Measurements from ENCODE around the gene RTN4RL2. TPM values are rescaled to one million over a fixed set of nuclear protein-coding genes. Genes with fewer than 3 reads are reported as not detected.

The RTN4RL2 gene
- total RNA-seq, 1 donor from 2014 or later: 0.81 TPM

DNA sequence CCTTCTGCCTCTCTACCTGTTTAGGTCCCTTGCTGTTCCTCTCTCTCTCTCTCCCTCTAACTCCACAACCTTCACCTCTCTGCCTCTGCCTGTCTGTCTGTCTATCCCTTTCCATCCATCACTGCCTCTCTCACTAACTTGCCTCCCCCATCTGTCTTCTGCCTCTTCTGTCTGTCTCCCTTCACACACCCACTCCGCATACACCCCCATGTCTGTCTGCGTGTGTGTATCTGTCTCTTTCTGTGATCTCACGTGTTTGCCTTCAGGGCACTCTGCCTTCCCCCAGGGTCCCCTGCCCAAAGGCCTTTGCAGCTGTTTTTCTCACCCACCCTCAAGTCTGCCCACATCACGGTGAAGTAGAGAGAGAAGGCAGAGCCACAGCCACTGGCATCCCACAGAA is 7.9 kb downstream of the RTN4RL2 start:
- TF ChIP-seq, protein P1, sequence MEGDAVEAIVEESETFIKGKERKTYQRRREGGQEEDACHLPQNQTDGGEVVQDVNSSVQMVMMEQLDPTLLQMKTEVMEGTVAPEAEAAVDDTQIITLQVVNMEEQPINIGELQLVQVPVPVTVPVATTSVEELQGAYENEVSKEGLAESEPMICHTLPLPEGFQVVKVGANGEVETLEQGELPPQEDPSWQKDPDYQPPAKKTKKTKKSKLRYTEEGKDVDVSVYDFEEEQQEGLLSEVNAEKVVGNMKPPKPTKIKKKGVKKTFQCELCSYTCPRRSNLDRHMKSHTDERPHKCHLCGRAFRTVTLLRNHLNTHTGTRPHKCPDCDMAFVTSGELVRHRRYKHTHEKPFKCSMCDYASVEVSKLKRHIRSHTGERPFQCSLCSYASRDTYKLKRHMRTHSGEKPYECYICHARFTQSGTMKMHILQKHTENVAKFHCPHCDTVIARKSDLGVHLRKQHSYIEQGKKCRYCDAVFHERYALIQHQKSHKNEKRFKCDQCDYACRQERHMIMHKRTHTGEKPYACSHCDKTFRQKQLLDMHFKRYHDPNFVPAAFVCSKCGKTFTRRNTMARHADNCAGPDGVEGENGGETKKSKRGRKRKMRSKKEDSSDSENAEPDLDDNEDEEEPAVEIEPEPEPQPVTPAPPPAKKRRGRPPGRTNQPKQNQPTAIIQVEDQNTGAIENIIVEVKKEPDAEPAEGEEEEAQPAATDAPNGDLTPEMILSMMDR (IDR thresholded peaks at IDR 0.05): no peak
- Mint-ChIP-seq H3K27ac (ENCODE audit: unreplicated experiment) (no peak overlapping the region), H3K4me3 (ENCODE audit: unreplicated experiment) (no peak overlapping the region), H3K4me1 (ENCODE audit: unreplicated experiment) (peaks cover 3% of the 10 kb centered on the region), H3K36me3 (ENCODE audit: unreplicated experiment) (no peaks in the 10 kb centered on the region), H3K27me3 (ENCODE audit: unreplicated experiment) (peaks cover 28% of the 10 kb centered on the region), H3K9me3 (ENCODE audit: unreplicated experiment) (no peaks in the 10 kb centered on the region)
- DNase-seq (ENCODE audit: extremely low spot score, unreplicated experiment): no peak

DNA sequence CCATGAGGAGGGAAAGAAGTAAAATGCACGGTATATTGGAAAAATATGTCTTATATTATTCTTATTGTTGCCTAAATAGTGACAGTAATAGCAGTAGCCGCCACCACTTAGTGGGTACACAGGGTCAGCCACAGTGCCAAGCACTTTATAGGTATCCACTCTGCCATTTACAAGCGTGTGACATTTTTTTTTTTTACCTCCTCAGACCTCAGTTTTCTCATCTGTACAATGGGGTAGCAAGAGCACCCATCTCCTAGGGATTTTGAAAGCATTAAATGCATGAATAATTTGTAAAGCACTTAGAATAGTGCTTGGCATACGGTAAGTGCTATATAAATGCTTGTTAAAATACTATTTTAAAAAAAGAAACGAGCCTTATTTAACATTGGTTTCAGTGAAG is 8.9 kb downstream of the RTN4RL2 start:
- Mint-ChIP-seq H3K27me3 (ENCODE audit: unreplicated experiment) (peaks cover 29% of the 10 kb centered on the region), H3K36me3 (ENCODE audit: unreplicated experiment) (no peaks in the 10 kb centered on the region), H3K9me3 (ENCODE audit: unreplicated experiment) (no peaks in the 10 kb centered on the region), H3K4me1 (ENCODE audit: unreplicated experiment) (no peaks in the 10 kb centered on the region), H3K27ac (ENCODE audit: unreplicated experiment) (no peak overlapping the region), H3K4me3 (ENCODE audit: unreplicated experiment) (no peak overlapping the region)
- TF ChIP-seq, protein P1 (IDR thresholded peaks at IDR 0.05): no peak
- no peak for DNase-seq (ENCODE audit: extremely low spot score, unreplicated experiment)

DNA sequence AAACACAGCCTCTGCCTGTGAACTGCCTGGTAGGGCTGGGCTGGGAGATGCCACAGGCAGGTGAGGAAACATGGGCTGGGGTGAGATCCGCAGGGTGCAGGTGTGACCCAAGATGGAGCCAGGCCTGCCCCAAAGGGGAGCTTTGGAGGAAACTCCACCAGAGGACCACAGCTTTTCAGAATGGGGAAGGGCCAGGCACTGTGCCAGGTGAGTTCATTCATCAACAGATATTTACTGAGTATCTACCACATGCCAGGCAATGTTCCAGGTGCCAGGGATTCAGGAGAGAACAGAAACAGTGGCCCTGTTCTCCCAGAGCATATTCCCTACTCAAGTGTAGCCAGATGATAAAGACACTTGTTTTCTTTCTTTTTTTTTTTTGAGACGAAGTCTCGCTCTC is 11.2 kb downstream of the RTN4RL2 start:
- Mint-ChIP-seq H3K36me3 (ENCODE audit: unreplicated experiment) (no peaks in the 10 kb centered on the region), H3K27me3 (ENCODE audit: unreplicated experiment) (peaks cover 45% of the 10 kb centered on the region), H3K9me3 (ENCODE audit: unreplicated experiment) (no peaks in the 10 kb centered on the region), H3K27ac (ENCODE audit: unreplicated experiment) (no peak overlapping the region), H3K4me1 (ENCODE audit: unreplicated experiment) (peaks cover 2% of the 10 kb centered on the region), H3K4me3 (ENCODE audit: unreplicated experiment) (no peak overlapping the region)
- DNase-seq (ENCODE audit: extremely low spot score, unreplicated experiment): no peak
- TF ChIP-seq, protein P1 (IDR thresholded peaks at IDR 0.05): no peak

DNA sequence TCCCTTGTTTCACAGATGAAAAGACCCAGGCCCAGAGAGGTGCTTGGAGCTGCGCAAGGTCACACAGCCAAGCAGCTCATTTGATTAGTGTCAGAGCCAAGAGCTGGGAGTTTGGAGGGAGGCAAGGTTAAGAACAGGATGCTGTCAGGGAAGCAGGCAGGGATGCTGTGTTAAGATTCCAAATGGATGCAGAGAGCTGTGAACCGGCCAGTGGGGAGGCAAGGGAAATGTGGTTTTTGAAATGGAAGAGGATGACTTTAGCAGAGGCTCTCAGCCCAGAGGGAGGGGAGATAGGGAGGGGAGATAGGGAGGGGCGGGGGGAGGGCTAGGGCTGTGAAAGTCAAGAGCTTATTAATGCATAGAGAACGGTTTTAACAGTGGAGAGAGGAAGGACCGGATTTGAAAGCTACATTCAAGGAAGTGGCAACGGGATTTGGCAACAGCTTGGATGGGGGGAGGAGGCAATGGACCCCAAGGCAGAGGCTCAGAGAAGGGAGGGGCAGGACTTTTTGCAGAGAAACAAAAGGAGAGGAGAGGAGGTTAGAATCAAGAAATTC is 13.0 kb downstream of the RTN4RL2 start:
- peaks cover 54% of the 10 kb centered on the region for H3K27me3 Mint-ChIP-seq (ENCODE audit: unreplicated experiment)
- H3K36me3 Mint-ChIP-seq (ENCODE audit: unreplicated experiment): no peaks in the 10 kb centered on the region
- H3K27ac Mint-ChIP-seq (ENCODE audit: unreplicated experiment): no peak overlapping the region
- no peak for DNase-seq (ENCODE audit: extremely low spot score, unreplicated experiment)
- TF ChIP-seq, protein P1 (IDR thresholded peaks at IDR 0.05): no peak
- H3K4me1 Mint-ChIP-seq (ENCODE audit: unreplicated experiment): peaks cover 6% of the 10 kb centered on the region
- H3K4me3 Mint-ChIP-seq (ENCODE audit: unreplicated experiment): no peak overlapping the region
- H3K9me3 Mint-ChIP-seq (ENCODE audit: unreplicated experiment): no peaks in the 10 kb centered on the region

DNA sequence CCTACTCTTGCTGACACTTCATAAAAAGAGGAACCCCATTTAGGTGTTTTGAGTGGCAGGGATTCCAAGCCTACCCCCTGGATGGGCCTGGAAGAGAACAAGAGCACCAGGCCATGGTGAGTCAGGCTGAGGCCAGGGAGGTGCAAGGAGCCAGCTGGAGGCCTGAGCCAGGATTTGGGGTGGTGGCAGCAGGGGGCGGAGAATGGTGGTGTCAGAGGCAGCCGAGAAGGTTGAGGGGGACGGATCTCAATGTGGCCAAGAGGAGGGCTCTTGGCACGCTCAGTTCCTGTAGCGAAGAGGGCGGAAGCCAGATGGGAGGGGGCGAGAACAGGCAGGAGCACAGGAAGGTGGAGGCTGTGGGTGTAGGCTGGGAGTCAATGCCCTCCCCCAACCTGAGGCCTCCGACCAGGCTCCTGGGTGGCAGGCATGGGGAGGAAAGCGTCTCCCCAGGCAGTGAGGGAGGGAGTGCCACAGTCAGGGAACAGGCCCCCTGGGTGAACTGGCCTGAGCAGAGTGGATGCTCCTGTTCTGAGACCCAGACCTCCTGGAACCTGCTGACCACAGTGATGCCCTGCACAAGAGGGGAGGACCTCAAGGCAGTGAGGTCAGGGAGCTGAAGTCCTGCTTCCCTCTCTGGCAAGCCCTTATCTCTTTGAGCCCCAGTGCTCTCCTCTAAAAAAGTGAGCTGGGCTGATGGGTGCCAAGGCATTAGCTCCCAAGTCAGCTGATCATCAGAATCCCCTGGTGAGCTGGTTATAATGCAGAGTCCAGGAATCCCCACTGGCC is 13.9 kb downstream of the RTN4RL2 start:
- DNase-seq (ENCODE audit: extremely low spot score, unreplicated experiment): no peak
- peaks cover 6% of the 10 kb centered on the region for H3K4me1 Mint-ChIP-seq (ENCODE audit: unreplicated experiment)

More for the DNA sequence above, 13.9 kb downstream of the RTN4RL2 start:
- Mint-ChIP-seq H3K9me3 (ENCODE audit: unreplicated experiment) (no peaks in the 10 kb centered on the region), H3K27ac (ENCODE audit: unreplicated experiment) (no peak overlapping the region), H3K36me3 (ENCODE audit: unreplicated experiment) (no peaks in the 10 kb centered on the region), H3K27me3 (ENCODE audit: unreplicated experiment) (peaks cover 52% of the 10 kb centered on the region), H3K4me3 (ENCODE audit: unreplicated experiment) (no peak overlapping the region)
- TF ChIP-seq, protein P1 (IDR thresholded peaks at IDR 0.05): no peak
